H1 (cell line): Measurements from ENCODE around the gene CRTAC1. TPM values are rescaled to one million over a fixed set of nuclear protein-coding genes. Genes with fewer than 3 reads are reported as not detected.

ENCODE experiments used
- EGR1 ChIP-seq: IDR thresholded peaks from 2 replicates; pipeline ENCODE4 v1.6.1; 2011; ENCODE audit warnings: low read depth, low read length, borderline replicate concordance
- polyA plus RNA-seq, 7 experiments: library from polyadenylated mRNA; depleted of rRNA in 3 of 7; stranded (reverse) in 5 of 7; unstranded in 2 of 7; fragments of >200 nt in 5 of 7; fragments of 200-250 nt in 2 of 7; gene quantifications; 1 replicate in 5 of 7; 2 replicates in 1 of 7; 4 replicates in 1 of 7; pipeline versions ENCODE4 v1.2.1 to v1.2.3, GENCODE V29; 2011 to 2013; ENCODE audit warnings: missing spikeins in 2 of 7, mixed read lengths in 2 of 7
- total RNA-seq: library from RNA; stranded (reverse); fragmentation: NEBNext Ultra II Directional; extraction: Animal tissue kit (Norgen Biotek cat#: 25700); gene quantifications from 2 replicates; pipeline ENCODE4 v1.2.1, GENCODE V29; 2021

CRTAC1 gene
- total and polyA plus RNA-seq, 2 of the 8 experiments (the other 6 are each of a cell fraction or from before 2014, with no cell fraction given) = 0.91 to 1.2 TPM

GRCh38 chr10:98028168-98028770 lies 2.2 kb downstream of the CRTAC1 start (continued):
- TF ChIP-seq EGR1 = 0 out of 2 replicates have a peak, but pooled peaks have one; percentile 12
